Measurements from ENCODE around the gene GSDMA.

Gene GSDMA

GRCh38 chr17:40025559-40025958, 62.8 kb downstream of the GSDMA start:
- H3K27ac Mint-ChIP-seq: no peak overlapping the region
- no peaks in the 10 kb centered on the region for H3K27me3 Mint-ChIP-seq (ENCODE audit: low read depth)
- H3K4me3 Mint-ChIP-seq: no peak overlapping the region
- no peaks in the 10 kb centered on the region for H3K9me3 Mint-ChIP-seq
- TF ChIP-seq CTCF (IDR thresholded peaks at IDR 0.05; ENCODE audit: unreplicated experiment in 3 of 3): no peak
- peaks cover 54% of the 10 kb centered on the region for H3K36me3 Mint-ChIP-seq (ENCODE audit: low read depth)
- H3K4me1 Mint-ChIP-seq: peaks cover 27% of the 10 kb centered on the region

- no peaks in the 10 kb centered on the region for H3K27me3 Mint-ChIP-seq (ENCODE audit: low read depth)
- H3K4me1 Mint-ChIP-seq: peaks cover 23% of the 10 kb centered on the region
- no peaks in the 10 kb centered on the region for H3K9me3 Mint-ChIP-seq
- H3K36me3 Mint-ChIP-seq (ENCODE audit: low read depth): peaks cover 55% of the 10 kb centered on the region
- no peak for TF ChIP-seq CTCF (IDR thresholded peaks at IDR 0.05; ENCODE audit: unreplicated experiment in 3 of 3)
- no peak overlapping the region for H3K4me3 Mint-ChIP-seq
- H3K27ac Mint-ChIP-seq: no peak overlapping the region
These were observed 63.4 kb downstream of the GSDMA start for GRCh38 chr17:40025991-40026815.

- Mint-ChIP-seq H3K36me3 (ENCODE audit: low read depth) (peaks cover 52% of the 10 kb centered on the region), H3K4me3 (no peak overlapping the region), H3K27ac (no peak overlapping the region), H3K9me3 (no peaks in the 10 kb centered on the region), H3K27me3 (ENCODE audit: low read depth) (no peaks in the 10 kb centered on the region), H3K4me1 (peaks cover 15% of the 10 kb centered on the region)
- peak; percentile 89 to 92 (median 90) for TF ChIP-seq CTCF (IDR thresholded peaks at IDR 0.05; ENCODE audit: unreplicated experiment in 3 of 3)
These were observed 64.2 kb downstream of the GSDMA start for GRCh38 chr17:40026816-40027613.
